Ishikawa (cell line): Measurements from ENCODE around the gene CDK1.

Source experiments
- CREB1 ChIP-seq: IDR thresholded peaks from 2 replicates; pipeline ENCODE4 v1.6.1; 2012; ENCODE audit warnings: low read depth
- NFIC ChIP-seq: IDR thresholded peaks from 2 replicates; pipeline ENCODE4 v1.6.1; 2012
- RAD21 ChIP-seq: IDR thresholded peaks from 2 replicates; pipeline ENCODE4 v1.6.1; 2012; ENCODE audit warnings: low read depth
- TAF1 ChIP-seq: IDR thresholded peaks from 2 replicates; pipeline ENCODE4 v1.6.1; 2012; ENCODE audit warnings: low read depth, mild to moderate bottlenecking
- YY1 ChIP-seq: IDR thresholded peaks from 2 replicates; pipeline ENCODE4 v1.6.1; 2012; ENCODE audit warnings: low read depth
- TF ChIP-seq, protein P1 (sequence below): IDR thresholded peaks from 2 replicates; pipeline ENCODE4 v1.6.1; 2012; ENCODE audit warnings: low read depth, mild to moderate bottlenecking

DNA sequence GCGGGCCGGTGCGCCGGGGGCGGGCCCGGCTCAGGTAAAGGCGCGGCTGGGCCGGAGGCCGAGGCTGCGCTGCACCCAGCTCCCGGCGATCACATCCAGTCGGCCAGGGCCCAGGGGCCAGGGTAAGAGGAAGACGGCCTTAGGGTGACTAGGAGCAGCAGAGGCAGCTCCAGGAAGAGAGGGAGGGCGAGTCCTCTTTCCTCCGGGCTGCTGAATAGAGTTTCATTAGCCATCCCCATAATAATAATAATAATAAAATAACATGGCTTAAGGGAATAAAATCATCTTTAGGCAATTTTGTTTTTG lies 44.8 kb upstream of the CDK1 start:
- TF ChIP-seq NFIC (no peak), YY1 (no peak), CREB1 (no peak), TAF1 (no peak), RAD21 (no peak)
- TF ChIP-seq, protein P1, sequence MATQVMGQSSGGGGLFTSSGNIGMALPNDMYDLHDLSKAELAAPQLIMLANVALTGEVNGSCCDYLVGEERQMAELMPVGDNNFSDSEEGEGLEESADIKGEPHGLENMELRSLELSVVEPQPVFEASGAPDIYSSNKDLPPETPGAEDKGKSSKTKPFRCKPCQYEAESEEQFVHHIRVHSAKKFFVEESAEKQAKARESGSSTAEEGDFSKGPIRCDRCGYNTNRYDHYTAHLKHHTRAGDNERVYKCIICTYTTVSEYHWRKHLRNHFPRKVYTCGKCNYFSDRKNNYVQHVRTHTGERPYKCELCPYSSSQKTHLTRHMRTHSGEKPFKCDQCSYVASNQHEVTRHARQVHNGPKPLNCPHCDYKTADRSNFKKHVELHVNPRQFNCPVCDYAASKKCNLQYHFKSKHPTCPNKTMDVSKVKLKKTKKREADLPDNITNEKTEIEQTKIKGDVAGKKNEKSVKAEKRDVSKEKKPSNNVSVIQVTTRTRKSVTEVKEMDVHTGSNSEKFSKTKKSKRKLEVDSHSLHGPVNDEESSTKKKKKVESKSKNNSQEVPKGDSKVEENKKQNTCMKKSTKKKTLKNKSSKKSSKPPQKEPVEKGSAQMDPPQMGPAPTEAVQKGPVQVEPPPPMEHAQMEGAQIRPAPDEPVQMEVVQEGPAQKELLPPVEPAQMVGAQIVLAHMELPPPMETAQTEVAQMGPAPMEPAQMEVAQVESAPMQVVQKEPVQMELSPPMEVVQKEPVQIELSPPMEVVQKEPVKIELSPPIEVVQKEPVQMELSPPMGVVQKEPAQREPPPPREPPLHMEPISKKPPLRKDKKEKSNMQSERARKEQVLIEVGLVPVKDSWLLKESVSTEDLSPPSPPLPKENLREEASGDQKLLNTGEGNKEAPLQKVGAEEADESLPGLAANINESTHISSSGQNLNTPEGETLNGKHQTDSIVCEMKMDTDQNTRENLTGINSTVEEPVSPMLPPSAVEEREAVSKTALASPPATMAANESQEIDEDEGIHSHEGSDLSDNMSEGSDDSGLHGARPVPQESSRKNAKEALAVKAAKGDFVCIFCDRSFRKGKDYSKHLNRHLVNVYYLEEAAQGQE = no peak
